Tibial artery (tissue), 4 donors: ENCODE results near the gene GOLGA2.

Source experiments
- DNase-seq, 2 donors: peaks; one replicate each; pipeline ENCODE4 v3.0.0-alpha.2; 2019
- H3K27ac ChIP-seq, 2 donors: fragments of 200-600 bp; sonication (generic) in 1 of 2; 1 replicate in 1 of 2; 2 replicates in 1 of 2; pipeline ENCODE4 v1.5.1; 2018 to 2019; ENCODE audit warnings: mild to moderate bottlenecking in 1 of 2
- H3K27me3 ChIP-seq, 2 donors: fragments of 200-600 bp; sonication (generic) in 1 of 2; one replicate each; pipeline versions ENCODE4 v1.5.1 to v1.6.0; 2016 to 2019
- H3K36me3 ChIP-seq, 3 donors: fragments of 200-600 bp; sonication (generic) in 2 of 3; one replicate each; pipeline ENCODE4 v1.5.1; 2016 to 2019; ENCODE audit warnings: mild to moderate bottlenecking in 2 of 3
- H3K4me1 ChIP-seq, 4 donors: fragments of 200-600 bp; sonication (generic) in 2 of 4; 1 replicate in 3 of 4; 2 replicates in 1 of 4; pipeline ENCODE4 v1.5.1; 2016 to 2019
- H3K4me3 ChIP-seq, 2 donors: fragments of 200-600 bp; sonication (generic) in 1 of 2; 1 replicate in 1 of 2; 2 replicates in 1 of 2; pipeline ENCODE4 v1.5.1; 2018 to 2019; ENCODE audit warnings: mild to moderate bottlenecking in 2 of 2
- H3K9me3 ChIP-seq, 3 donors: fragments of 200-600 bp; sonication (generic) in 1 of 3; one replicate each; pipeline ENCODE4 v1.5.1; 2016 to 2019
- intact Hi-C: fragments of 100-400 bp; cut with DNase I; formaldehyde crosslinking; loops from one replicate; pipeline ENCODE4 v1.15.0; 2023; ENCODE audit warnings: low total_unique reads
- TF ChIP-seq, protein P1 (sequence below), 2 experiments: fragments of 200-600 bp in 1 of 2; fragments of 450-650 bp in 1 of 2; IDR thresholded peaks; one replicate each; pipeline ENCODE4 v1.5.1; 2017 to 2019; ENCODE audit warnings: antibody characterized with exemption in 2 of 2, mild to moderate bottlenecking in 1 of 2, moderate library complexity in 1 of 2

GOLGA2 gene

DNA sequence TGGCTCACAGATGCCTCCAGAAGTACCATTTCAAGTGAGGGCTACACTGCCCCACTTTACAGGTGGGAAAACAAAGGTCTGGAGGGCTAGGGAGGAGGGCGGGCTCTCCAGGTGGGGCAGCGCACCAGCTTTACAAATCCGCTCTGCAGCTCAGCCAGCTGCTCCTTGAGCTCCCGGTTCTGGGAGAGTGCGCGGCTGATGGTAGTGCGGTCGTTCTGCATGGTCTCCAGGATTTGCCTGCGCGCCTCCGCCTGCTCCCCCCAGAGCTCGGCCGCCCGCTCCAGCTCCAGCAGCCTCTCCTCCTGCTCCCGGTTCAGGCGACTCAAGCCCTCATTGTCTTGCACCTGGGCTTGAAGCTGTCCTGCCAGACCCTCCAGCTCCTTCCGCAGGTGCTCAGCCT is 15.5 kb downstream of the GOLGA2 start:
- no peak overlapping the region for H3K4me3 ChIP-seq
- no peaks in the 10 kb centered on the region for H3K9me3 ChIP-seq
- H3K4me1 ChIP-seq, result no peaks in the 10 kb centered on the region
- H3K27me3 ChIP-seq, result no peaks in the 10 kb centered on the region
- DNase-seq, result no peak
- TF ChIP-seq, protein P1, sequence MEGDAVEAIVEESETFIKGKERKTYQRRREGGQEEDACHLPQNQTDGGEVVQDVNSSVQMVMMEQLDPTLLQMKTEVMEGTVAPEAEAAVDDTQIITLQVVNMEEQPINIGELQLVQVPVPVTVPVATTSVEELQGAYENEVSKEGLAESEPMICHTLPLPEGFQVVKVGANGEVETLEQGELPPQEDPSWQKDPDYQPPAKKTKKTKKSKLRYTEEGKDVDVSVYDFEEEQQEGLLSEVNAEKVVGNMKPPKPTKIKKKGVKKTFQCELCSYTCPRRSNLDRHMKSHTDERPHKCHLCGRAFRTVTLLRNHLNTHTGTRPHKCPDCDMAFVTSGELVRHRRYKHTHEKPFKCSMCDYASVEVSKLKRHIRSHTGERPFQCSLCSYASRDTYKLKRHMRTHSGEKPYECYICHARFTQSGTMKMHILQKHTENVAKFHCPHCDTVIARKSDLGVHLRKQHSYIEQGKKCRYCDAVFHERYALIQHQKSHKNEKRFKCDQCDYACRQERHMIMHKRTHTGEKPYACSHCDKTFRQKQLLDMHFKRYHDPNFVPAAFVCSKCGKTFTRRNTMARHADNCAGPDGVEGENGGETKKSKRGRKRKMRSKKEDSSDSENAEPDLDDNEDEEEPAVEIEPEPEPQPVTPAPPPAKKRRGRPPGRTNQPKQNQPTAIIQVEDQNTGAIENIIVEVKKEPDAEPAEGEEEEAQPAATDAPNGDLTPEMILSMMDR (IDR thresholded peaks at IDR 0.05), result no peak
- intact Hi-C loops, result no loop called here
- H3K27ac ChIP-seq, result no peak overlapping the region
- H3K36me3 ChIP-seq, result peaks cover 76 to 95% (median 82%) of the 10 kb centered on the region in 3 donors

DNA sequence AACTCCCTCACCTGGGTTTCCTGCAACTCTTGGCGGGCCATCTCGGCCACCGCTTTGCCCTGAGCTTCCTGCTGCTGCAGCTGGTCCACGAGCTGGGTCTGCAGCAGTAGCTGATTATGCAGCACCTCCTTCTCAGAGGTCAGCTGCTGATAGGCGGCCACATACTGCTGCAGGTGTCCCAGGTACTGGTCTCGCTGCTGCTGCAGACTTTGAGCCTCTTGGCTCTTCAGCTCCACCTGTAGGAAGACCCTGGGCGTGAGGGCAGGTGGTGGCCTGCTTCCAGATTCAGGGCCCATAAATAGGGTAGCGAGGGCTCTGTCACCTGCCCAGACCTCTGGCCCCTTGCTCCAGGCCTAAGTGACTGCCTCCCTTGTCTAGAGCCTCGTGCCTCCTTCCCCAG is 16.7 kb downstream of the GOLGA2 start:
- Histone ChIP-seq H3K4me1 (no peaks in the 10 kb centered on the region), H3K4me3 (no peak overlapping the region), H3K27ac (no peak overlapping the region), H3K36me3 (peaks cover 64 to 83% (median 72%) of the 10 kb centered on the region in 3 donors), H3K27me3 (peaks cover 0 to 4% of the 10 kb centered on the region in 2 donors), H3K9me3 (no peaks in the 10 kb centered on the region)
- intact Hi-C loops, result no loop called here
- TF ChIP-seq, protein P1 (IDR thresholded peaks at IDR 0.05), result no peak
- no peak for DNase-seq

DNA sequence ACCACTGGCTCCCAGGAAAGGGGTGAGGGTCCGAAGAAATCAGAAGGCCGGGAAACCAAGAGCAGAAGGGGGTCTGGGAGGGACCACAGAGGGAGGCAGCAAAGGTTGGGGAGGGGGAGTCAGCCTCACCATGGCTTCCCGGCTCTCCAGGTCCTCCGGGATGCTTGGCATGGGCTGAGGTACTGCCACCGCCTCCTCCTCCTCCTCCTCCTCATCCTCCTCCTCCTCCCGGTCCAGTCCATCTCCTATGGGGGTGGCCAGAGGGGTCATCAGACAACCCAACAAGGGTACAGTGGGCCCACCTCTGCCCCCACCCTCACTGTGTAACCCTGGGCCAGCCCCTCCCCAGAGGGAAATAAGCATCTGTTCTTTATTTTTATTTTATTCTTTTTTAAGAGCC is 17.5 kb downstream of the GOLGA2 start:
- no peaks in the 10 kb centered on the region for H3K4me1 ChIP-seq
- no peaks in the 10 kb centered on the region for H3K9me3 ChIP-seq
- H3K36me3 ChIP-seq, result peaks cover 62 to 77% (median 66%) of the 10 kb centered on the region in 3 donors
- TF ChIP-seq, protein P1 (IDR thresholded peaks at IDR 0.05), result no peak
- intact Hi-C loops, result no loop called here
- no peak overlapping the region for H3K27ac ChIP-seq
- no peak for DNase-seq
- no peak overlapping the region for H3K4me3 ChIP-seq
- peaks cover 0 to 10% of the 10 kb centered on the region in 2 donors for H3K27me3 ChIP-seq

DNA sequence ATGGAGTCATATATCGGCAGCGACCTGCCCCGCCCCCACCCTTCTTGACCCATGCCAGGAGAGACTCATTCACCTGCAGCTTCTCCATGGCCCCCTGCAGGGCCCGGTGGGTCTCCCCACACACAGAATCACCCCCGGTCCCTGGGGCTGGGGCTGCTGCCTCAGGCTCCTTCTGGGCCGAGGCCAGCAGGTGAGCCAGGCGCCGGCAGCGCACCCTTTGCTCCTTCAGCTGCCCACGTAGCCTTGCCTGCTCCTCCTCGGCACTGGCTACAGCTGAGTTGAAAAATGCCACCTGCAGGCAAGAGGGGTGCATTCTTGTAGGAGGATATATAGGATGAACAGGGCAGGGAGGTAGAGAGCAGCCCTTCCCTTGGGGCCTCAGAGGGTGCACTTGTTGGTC is 17.9 kb downstream of the GOLGA2 start:
- H3K27me3 ChIP-seq, result peaks cover 0 to 10% of the 10 kb centered on the region in 2 donors
- DNase-seq, result no peak
- no peak overlapping the region for H3K27ac ChIP-seq
- intact Hi-C loops, result no loop called here
- H3K36me3 ChIP-seq, result peaks cover 58 to 76% (median 62%) of the 10 kb centered on the region in 3 donors
- H3K4me3 ChIP-seq, result no peak overlapping the region
- H3K4me1 ChIP-seq, result no peaks in the 10 kb centered on the region
- TF ChIP-seq, protein P1 (IDR thresholded peaks at IDR 0.05), result no peak
- H3K9me3 ChIP-seq, result no peaks in the 10 kb centered on the region

DNA sequence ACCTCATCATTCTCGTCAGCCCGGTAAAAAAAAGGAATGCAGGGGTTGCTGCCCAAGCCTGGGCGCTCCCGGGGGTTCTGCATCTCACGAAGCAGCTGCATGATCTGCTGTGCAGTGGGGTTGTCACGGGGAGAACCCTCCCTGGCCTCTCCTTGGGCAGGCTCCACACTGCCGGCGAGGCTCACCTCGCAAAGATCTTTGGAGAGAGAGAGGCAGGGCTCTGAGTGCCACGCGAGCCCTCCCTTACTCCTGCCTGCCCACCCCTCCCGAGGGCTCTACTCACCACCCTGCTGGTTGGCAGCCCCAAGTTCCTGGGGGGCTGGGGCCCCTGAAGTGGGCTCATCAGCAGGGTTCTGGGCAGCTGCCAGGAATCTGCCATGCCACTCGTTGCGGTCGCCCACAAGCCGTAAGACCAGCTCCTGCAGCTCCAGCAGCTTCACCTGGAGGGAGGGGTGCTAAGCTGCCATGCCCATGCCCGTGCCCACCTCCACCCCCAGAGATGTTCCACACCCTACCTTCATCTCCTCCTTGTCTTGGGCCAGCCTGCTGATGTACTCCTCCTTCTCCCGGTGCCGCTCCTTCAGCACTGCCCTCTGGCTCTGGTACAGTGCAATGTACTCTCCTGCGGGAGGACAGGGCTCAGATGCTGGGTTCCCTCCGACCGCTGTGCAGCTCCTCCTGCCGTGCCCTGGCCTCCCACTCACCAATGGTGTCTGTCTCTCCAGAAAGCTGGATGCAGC is 18.6 kb downstream of the GOLGA2 start:
- Histone ChIP-seq H3K9me3 (no peaks in the 10 kb centered on the region), H3K27me3 (peaks cover 0 to 10% of the 10 kb centered on the region in 2 donors), H3K27ac (no peak overlapping the region), H3K36me3 (peaks cover 51 to 70% (median 56%) of the 10 kb centered on the region in 3 donors), H3K4me1 (no peaks in the 10 kb centered on the region), H3K4me3 (no peak overlapping the region)
- no peak for DNase-seq
- intact Hi-C loops, result no loop called here
- TF ChIP-seq, protein P1 (IDR thresholded peaks at IDR 0.05), result no peak
